Hepatocyte (in vitro differentiated cells): ENCODE results near the gene NANOS3. TPM values are rescaled to one million over a fixed set of nuclear protein-coding genes. Genes with fewer than 3 reads are reported as not detected.

ENCODE experiments used
- DNase-seq: peaks from one replicate; pipeline ENCODE4 v3.0.0-alpha.2; 2016; ENCODE audit warnings: low spot score
- H2AFZ ChIP-seq: fragments of 200-600 bp; sonication (generic); 2 replicates; pipeline ENCODE4 v1.6.0; 2016; ENCODE audit warnings: antibody characterized with exemption, mild to moderate bottlenecking
- H3K27ac ChIP-seq: fragments of 200-600 bp; sonication (generic); 2 replicates; pipeline ENCODE4 v1.5.1; 2016; ENCODE audit warnings: mild to moderate bottlenecking
- H3K27me3 ChIP-seq: fragments of 200-600 bp; sonication (generic); 2 replicates; pipeline ENCODE4 v1.6.1; 2016
- H3K36me3 ChIP-seq: fragments of 200-600 bp; sonication (generic); replicated peaks from 2 replicates; pipeline ENCODE4 v1.5.1; 2016; ENCODE audit warnings: low read depth; ENCODE audit not compliant: insufficient read depth
- H3K4me1 ChIP-seq: fragments of 200-600 bp; sonication (generic); 2 replicates; pipeline ENCODE4 v1.5.1; 2016; ENCODE audit warnings: mild to moderate bottlenecking, moderate library complexity; ENCODE audit not compliant: insufficient read depth
- H3K4me2 ChIP-seq: fragments of 200-600 bp; sonication (generic); 2 replicates; pipeline ENCODE4 v1.6.0; 2016
- H3K4me3 ChIP-seq: fragments of 200-600 bp; sonication (generic); 2 replicates; pipeline ENCODE4 v1.5.1; 2016; ENCODE audit warnings: mild to moderate bottlenecking
- H3K79me2 ChIP-seq: fragments of 200-600 bp; sonication (generic); 2 replicates; pipeline ENCODE4 v1.6.0; 2017; ENCODE audit warnings: mild to moderate bottlenecking
- H3K9me2 ChIP-seq: fragments of 200-600 bp; sonication (generic); replicated peaks from 2 replicates; pipeline ENCODE4 v1.6.0; 2017; ENCODE audit warnings: mild to moderate bottlenecking; ENCODE audit not compliant: insufficient read depth
- H3K9me3 ChIP-seq: fragments of 200-600 bp; sonication (generic); 2 replicates; pipeline ENCODE4 v1.5.1; 2016; ENCODE audit warnings: low read depth, mild to moderate bottlenecking
- H4K20me1 ChIP-seq: fragments of 200-600 bp; sonication (generic); 2 replicates; pipeline ENCODE4 v1.6.0; 2016; ENCODE audit warnings: mild to moderate bottlenecking; ENCODE audit not compliant: insufficient read depth, poor library complexity, severe bottlenecking
- CTCF ChIP-seq: fragments of 200-600 bp; sonication (generic); IDR thresholded peaks from 2 replicates; pipeline ENCODE4 v1.5.1; 2016; ENCODE audit warnings: antibody characterized with exemption, mild to moderate bottlenecking; ENCODE audit not compliant: poor library complexity
- EZH2 ChIP-seq: fragments of 200-600 bp; sonication (generic); IDR thresholded peaks from 2 replicates; pipeline ENCODE4 v1.6.1; 2016; ENCODE audit warnings: antibody characterized with exemption, mild to moderate bottlenecking, borderline replicate concordance
- EZH2phosphoT487 ChIP-seq: fragments of 200-600 bp; sonication (generic); IDR thresholded peaks from one replicate; pipeline ENCODE4 v1.6.1; 2018; ENCODE audit warnings: antibody characterized with exemption, mild to moderate bottlenecking, low read depth, moderate library complexity; ENCODE audit not compliant: unreplicated experiment, severe bottlenecking
- WGBS: methylation state at CpG from one replicate; pipeline ENCODE4 v1.1.6; 2016; ENCODE audit warnings: low lambda C conversion rate; ENCODE audit errors: missing lambda C conversion rate; 5-methylcytosine and 5-hydroxymethylcytosine counted together
- polyA plus RNA-seq: library from polyadenylated mRNA; unstranded; fragments of >200 nt; fragmentation: Nextera tagmentation; extraction: Ambion mirVana; gene quantifications from 2 replicates; pipeline ENCODE4 v1.2.1, GENCODE V29; 2016
- total RNA-seq: library from RNA; depleted of rRNA; stranded (reverse); fragments of >200 nt; gene quantifications from 2 replicates; pipeline ENCODE4 v1.2.3, GENCODE V29; 2014

The NANOS3 gene
- total and polyA plus RNA-seq, 2 experiments from 2014 or later, result 0.60 to 2.1 TPM

- 95% methylated on average over 2 of the region's 4 CpGs for WGBS
- H3K27me3 ChIP-seq, result no peaks in the 10 kb centered on the region
- no peak overlapping the region for H3K27ac ChIP-seq
- no peaks in the 10 kb centered on the region for H3K36me3 ChIP-seq
- H3K4me3 ChIP-seq, result no peak overlapping the region
- no peaks in the 10 kb centered on the region for H3K9me2 ChIP-seq
- no peak overlapping the region for H3K4me2 ChIP-seq
- H4K20me1 ChIP-seq, result no peaks in the 10 kb centered on the region
- TF ChIP-seq EZH2 (no peak), EZH2phosphoT487 (no peak), CTCF (no peak)
- no peak overlapping the region for H2AFZ ChIP-seq
- DNase-seq, result no peak
- H3K79me2 ChIP-seq, result no peaks in the 10 kb centered on the region
- H3K4me1 ChIP-seq, result no peaks in the 10 kb centered on the region
- no peaks in the 10 kb centered on the region for H3K9me3 ChIP-seq
Observed at GRCh38 chr19:13926010-13926409, 49.1 kb downstream of the NANOS3 start.

- Histone ChIP-seq H3K9me2 (no peaks in the 10 kb centered on the region), H3K9me3 (no peaks in the 10 kb centered on the region), H3K27me3 (no peaks in the 10 kb centered on the region), H3K4me1 (no peaks in the 10 kb centered on the region), H2AFZ (no peak overlapping the region), H3K4me2 (no peak overlapping the region), H3K36me3 (no peaks in the 10 kb centered on the region), H4K20me1 (no peaks in the 10 kb centered on the region), H3K4me3 (no peak overlapping the region), H3K27ac (no peak overlapping the region), H3K79me2 (no peaks in the 10 kb centered on the region)
- 94% methylated on average over 8 of the region's 8 CpGs for WGBS
- TF ChIP-seq EZH2phosphoT487 (no peak), EZH2 (no peak), CTCF (no peak)
- DNase-seq, result no peak
Observed at GRCh38 chr19:13926715-13927114, 49.8 kb downstream of the NANOS3 start.

- Histone ChIP-seq H3K9me2 (no peaks in the 10 kb centered on the region), H4K20me1 (no peaks in the 10 kb centered on the region), H3K27me3 (no peaks in the 10 kb centered on the region), H3K27ac (no peak overlapping the region), H3K4me3 (no peak overlapping the region), H3K79me2 (no peaks in the 10 kb centered on the region), H3K4me1 (no peaks in the 10 kb centered on the region), H2AFZ (no peak overlapping the region), H3K9me3 (no peaks in the 10 kb centered on the region), H3K36me3 (no peaks in the 10 kb centered on the region), H3K4me2 (no peak overlapping the region)
- 97% methylated on average over 12 of the region's 12 CpGs for WGBS
- TF ChIP-seq CTCF (no peak), EZH2 (no peak), EZH2phosphoT487 (no peak)
- DNase-seq, result no peak
Observed at GRCh38 chr19:13929340-13929739, 52.4 kb downstream of the NANOS3 start.

GRCh38 chr19:13929956-13930355, 53.0 kb downstream of the NANOS3 start:
- Histone ChIP-seq H3K27me3 (no peaks in the 10 kb centered on the region), H3K27ac (no peak overlapping the region), H3K4me1 (no peaks in the 10 kb centered on the region), H3K79me2 (no peaks in the 10 kb centered on the region), H3K4me3 (no peak overlapping the region), H4K20me1 (no peaks in the 10 kb centered on the region), H3K9me2 (no peaks in the 10 kb centered on the region), H3K4me2 (no peak overlapping the region), H3K9me3 (no peaks in the 10 kb centered on the region), H3K36me3 (no peaks in the 10 kb centered on the region), H2AFZ (no peak overlapping the region)
- DNase-seq, result no peak
- TF ChIP-seq EZH2 (no peak), CTCF (no peak), EZH2phosphoT487 (no peak)
- WGBS, result 98% methylated on average over 11 of the region's 17 CpGs
